ENCODE measurements around the gene PIGP.
"Not testable (repeated sequence)": the region's sequence is repeated elsewhere in the genome, so short reads cannot be mapped to it uniquely, and the experiment has no call there.

GRCh38 chr21:37114301-37114700 is 41.4 kb upstream of the PIGP start:
- TF ChIP-seq FOXM1 (IDR thresholded peaks at IDR 0.05; ENCODE audit: borderline replicate concordance); BHLHE40 (IDR thresholded peaks at IDR 0.05; ENCODE audit: borderline replicate concordance); ELF4 (IDR thresholded peaks at IDR 0.05); HDGF (IDR thresholded peaks at IDR 0.05; ENCODE audit: borderline replicate concordance); FOXK2 (IDR thresholded peaks at IDR 0.05); LEF1 (IDR thresholded peaks at IDR 0.05; ENCODE audit: borderline replicate concordance); SP1 (IDR thresholded peaks at IDR 0.05); TARDBP (IDR thresholded peaks at IDR 0.05); L3MBTL2 (conservative IDR thresholded peaks at IDR 0.05); SUZ12 (IDR thresholded peaks at IDR 0.05); ARNT (IDR thresholded peaks at IDR 0.05); CTBP1 (IDR thresholded peaks at IDR 0.05; ENCODE audit: borderline replicate concordance): not testable (repeated sequence)
